Uterine smooth muscle cell (primary cell): ENCODE data around the gene ARID5B. TPM values are rescaled to one million over a fixed set of nuclear protein-coding genes. Genes with fewer than 3 reads are reported as not detected.

Source experiments
- total RNA-seq: library from RNA; depleted of rRNA; stranded (reverse); fragments of >200 nt; gene quantifications from 2 replicates; pipeline ENCODE4 v1.2.3, GENCODE V29; 2014

ARID5B gene
- 49.0 and 54.4 TPM in 2 replicates for total RNA-seq

GRCh38 chr10:61900829-61901792, at the start of gene ARID5B:
Gene ARID5B (plus strand): TSS chr10:61901699. CDS start chr10:61901710, 11 bp downstream.

Other genes starting within 250 kb of the ARID5B start
- gene CABCOCO1, start 238.8 kb upstream of the ARID5B start, total RNA-seq: 0.44 and 0.75 TPM in 2 replicates